Measurements from ENCODE around the gene CEACAM21. TPM values are rescaled to one million over a fixed set of nuclear protein-coding genes. Genes with fewer than 3 reads are reported as not detected.

Gene CEACAM21
- total RNA-seq, 4 donors from 2014 or later: 0.56 to 34.8 (median 2.6) TPM; not detected in 1

DNA sequence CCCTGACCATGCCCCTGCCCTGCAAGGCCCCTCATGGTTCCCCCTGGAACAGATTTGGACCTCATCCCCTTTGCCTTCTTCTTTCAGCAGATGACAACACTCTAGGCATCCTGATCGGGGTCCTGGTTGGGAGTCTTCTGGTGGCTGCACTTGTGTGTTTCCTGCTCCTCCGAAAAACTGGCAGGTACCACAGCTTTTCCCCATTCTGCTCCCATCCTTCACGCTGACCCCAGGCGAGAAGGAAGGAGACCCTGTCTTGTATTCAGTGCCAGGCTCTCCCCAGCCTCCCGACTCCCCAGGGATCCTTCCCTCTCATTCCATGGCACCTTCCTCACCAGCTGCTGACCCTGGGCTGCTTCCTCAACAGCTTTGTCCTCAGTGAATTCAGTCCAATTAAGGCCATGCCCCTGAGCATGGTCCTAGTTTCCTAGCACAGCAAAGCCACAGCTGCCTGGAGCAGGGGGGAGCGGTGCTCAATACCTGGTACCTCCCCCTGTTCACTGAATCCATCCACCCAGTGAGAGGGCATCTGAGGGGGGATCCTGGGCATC is 8.4 kb downstream of the CEACAM21 start:
- Histone ChIP-seq H3K9me3 (no peaks in the 10 kb centered on the region), H3K36me3 (no peaks in the 10 kb centered on the region), H3K27ac (no peak overlapping the region), H3K4me3 (replicated peaks in 1 of 3) (no peak overlapping the region), H3K4me1 (no peaks in the 10 kb centered on the region), H3K27me3 (no peaks in the 10 kb centered on the region)
- WGBS, 2 donors: 57 to 59% methylated on average over 6 of the region's 6 CpGs
- no peak for TF ChIP-seq CTCF (IDR thresholded peaks at IDR 0.05)
- no peak for TF ChIP-seq POLR2A (IDR thresholded peaks at IDR 0.05)
- DNase-seq: no peak
- intact Hi-C loops (cut with DNase I): no loop called here

DNA sequence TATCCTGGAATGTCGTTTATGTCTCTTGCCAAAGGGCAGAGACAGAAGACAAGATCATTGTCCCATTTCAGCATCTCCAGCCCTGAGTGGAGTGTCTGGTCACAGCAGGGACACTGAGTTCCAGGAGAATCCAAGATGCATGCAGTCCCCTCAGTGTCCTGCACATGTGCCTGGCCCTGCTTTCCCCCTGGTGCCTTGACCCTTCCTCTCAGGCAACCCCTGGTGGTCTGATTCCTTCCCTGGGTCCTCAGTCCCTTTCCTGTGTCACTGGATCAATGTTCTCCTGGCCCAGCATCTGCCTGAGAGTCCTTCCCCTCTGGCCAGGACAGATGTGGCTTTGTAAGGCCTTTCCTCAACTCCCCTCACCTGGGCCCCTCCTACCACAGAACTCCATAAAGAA is 9.0 kb downstream of the CEACAM21 start:
- no peak for DNase-seq
- no peak for TF ChIP-seq POLR2A (IDR thresholded peaks at IDR 0.05)
- TF ChIP-seq CTCF (IDR thresholded peaks at IDR 0.05): no peak
- no peaks in the 10 kb centered on the region for H3K9me3 ChIP-seq
- no peak overlapping the region for H3K27ac ChIP-seq
- intact Hi-C loops (cut with DNase I): no loop called here
- H3K36me3 ChIP-seq: no peaks in the 10 kb centered on the region
- H3K4me3 ChIP-seq (replicated peaks in 1 of 3): no peak overlapping the region
- H3K4me1 ChIP-seq: no peaks in the 10 kb centered on the region
- H3K27me3 ChIP-seq: no peaks in the 10 kb centered on the region
- WGBS, 2 donors: 75 to 100% methylated on average over 1 of the region's 1 CpG

DNA sequence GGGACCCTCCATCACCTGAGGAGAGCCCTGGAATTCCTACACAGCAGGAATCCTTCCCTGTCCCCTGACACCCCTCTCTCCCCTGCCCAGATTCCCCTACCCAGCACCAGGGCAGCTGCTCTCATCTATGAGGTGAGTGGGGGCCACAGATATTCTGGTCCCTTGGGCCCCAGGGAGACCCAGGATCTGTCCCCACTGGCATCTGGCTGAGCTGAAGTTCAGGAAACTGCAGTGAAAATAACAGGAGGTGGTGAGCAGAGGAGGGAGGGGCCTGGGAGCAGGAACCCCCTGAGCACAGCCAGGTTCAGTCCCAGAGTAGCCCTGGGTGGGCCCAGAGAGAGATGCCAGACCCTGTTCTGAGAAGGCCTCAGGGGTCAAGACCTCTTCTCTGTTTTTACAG is 10.1 kb downstream of the CEACAM21 start:
- Histone ChIP-seq H3K4me3 (replicated peaks in 1 of 3) (no peak overlapping the region), H3K9me3 (no peaks in the 10 kb centered on the region), H3K4me1 (no peaks in the 10 kb centered on the region), H3K27ac (no peak overlapping the region), H3K27me3 (no peaks in the 10 kb centered on the region), H3K36me3 (no peaks in the 10 kb centered on the region)
- DNase-seq: no peak
- intact Hi-C loops (cut with DNase I): no loop called here
- TF ChIP-seq CTCF (IDR thresholded peaks at IDR 0.05) (no peak), POLR2A (IDR thresholded peaks at IDR 0.05) (no peak)

GRCh38 chr19:41587101-41587837 is 11.3 kb downstream of the CEACAM21 start:
- no peak for DNase-seq
- Histone ChIP-seq H3K4me1 (no peaks in the 10 kb centered on the region), H3K4me3 (replicated peaks in 1 of 3) (no peak overlapping the region), H3K27ac (no peak overlapping the region), H3K36me3 (no peaks in the 10 kb centered on the region), H3K27me3 (no peaks in the 10 kb centered on the region), H3K9me3 (no peaks in the 10 kb centered on the region)
- WGBS, 2 donors: 65 to 66% methylated on average over 7 of the region's 9 CpGs
- intact Hi-C loops (cut with DNase I): no loop called here
- TF ChIP-seq POLR2A (IDR thresholded peaks at IDR 0.05) (no peak), CTCF (IDR thresholded peaks at IDR 0.05) (no peak)

DNA sequence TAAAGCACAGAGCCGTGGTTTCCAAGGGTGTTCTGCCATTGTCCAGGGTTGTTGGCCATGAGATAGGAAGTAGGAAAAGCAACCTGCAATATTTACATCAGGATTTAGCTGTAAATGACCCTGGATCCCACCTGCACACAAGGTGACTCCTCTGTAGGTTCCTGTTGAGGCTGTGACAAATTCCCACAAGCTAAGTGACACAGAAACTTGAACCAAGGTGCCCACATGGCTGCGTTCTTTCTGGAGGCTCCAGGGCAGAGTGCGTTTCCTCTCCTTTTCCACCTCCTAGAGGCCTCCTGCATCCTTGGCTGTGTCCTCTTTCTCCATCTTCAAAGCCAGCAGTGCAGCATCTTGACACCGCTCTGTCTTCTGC is 11.9 kb downstream of the CEACAM21 start:
- WGBS, 2 donors: 70 to 73% methylated on average over 4 of the region's 4 CpGs
- no peak overlapping the region for H3K27ac ChIP-seq
- intact Hi-C loops (cut with DNase I): no loop called here
- no peak overlapping the region for H3K4me3 ChIP-seq (replicated peaks in 1 of 3)
- no peaks in the 10 kb centered on the region for H3K9me3 ChIP-seq
- H3K27me3 ChIP-seq: no peaks in the 10 kb centered on the region
- TF ChIP-seq POLR2A (IDR thresholded peaks at IDR 0.05) (no peak), CTCF (IDR thresholded peaks at IDR 0.05) (no peak)
- H3K36me3 ChIP-seq: no peaks in the 10 kb centered on the region
- DNase-seq: no peak
- H3K4me1 ChIP-seq: no peaks in the 10 kb centered on the region
